Caco-2 (cell line): ENCODE data around the gene PDE4D. TPM values are rescaled to one million over a fixed set of nuclear protein-coding genes. Genes with fewer than 3 reads are reported as not detected.

Experiments
- BruUV-seq: library from RNA; stranded (reverse); fragments of 400-500 nt; replicated peaks from 2 replicates; lab custom pipeline; 2021; lab: Mats Ljungman, UMichigan
- CTCF ChIA-PET: fragments of 300-600 bp; sonication (Branson Sonifier 250); formaldehyde crosslinking; loops from one replicate; lab custom pipeline; 2022; ENCODE audit warnings: antibody characterized with exemption; lab: Charles Lee
- POLR2A ChIA-PET: fragments of 300-600 bp; sonication (Branson Sonifier 250); formaldehyde crosslinking; loops from one replicate; lab custom pipeline; 2022; ENCODE audit warnings: antibody characterized with exemption; lab: Charles Lee
- DNase-seq, 2 experiments: peaks; one replicate each; pipeline versions ENCODE4 v3.0.0 to v3.0.0-alpha.2; 2020 to 2022
- H3K27me3 ChIP-seq: replicated peaks from 2 replicates; pipeline ENCODE4 v1.6.0; 2011; ENCODE audit warnings: low read length; ENCODE audit not compliant: control insufficient read depth, insufficient read depth
- H3K36me3 ChIP-seq: 2 replicates; pipeline ENCODE4 v1.5.1; 2011; ENCODE audit warnings: low read length; ENCODE audit not compliant: control insufficient read depth, insufficient read depth
- H3K4me1 ChIP-seq: fragments of 250-450 bp; sonication (Bioruptor Pico); 2 replicates; pipeline ENCODE4 v1.5.1; 2020; ENCODE audit warnings: mild to moderate bottlenecking
- H3K4me3 ChIP-seq: 2 replicates; pipeline ENCODE4 v1.5.1; 2011; ENCODE audit warnings: low read depth, mild to moderate bottlenecking, control low read depth, low read length
- H3K9me3 ChIP-seq: fragments of 250-450 bp; sonication (Bioruptor Pico); 2 replicates; pipeline ENCODE4 v1.5.1; 2020; ENCODE audit warnings: mild to moderate bottlenecking, moderate library complexity
- H3K27ac Mint-ChIP-seq: one replicate; pipeline ENCODE4 v1.8.0; 2022; ENCODE audit warnings: mixed read lengths; ENCODE audit not compliant: unreplicated experiment
- H3K27me3 Mint-ChIP-seq: one replicate; pipeline ENCODE4 v1.8.0; 2022; ENCODE audit warnings: mixed read lengths; ENCODE audit not compliant: insufficient read depth, unreplicated experiment
- H3K36me3 Mint-ChIP-seq: one replicate; pipeline ENCODE4 v1.8.0; 2022; ENCODE audit warnings: mild to moderate bottlenecking, mixed read lengths; ENCODE audit not compliant: insufficient read depth, unreplicated experiment
- H3K4me1 Mint-ChIP-seq: one replicate; pipeline ENCODE4 v1.8.0; 2022; ENCODE audit warnings: low read depth, mixed read lengths; ENCODE audit not compliant: unreplicated experiment
- H3K4me3 Mint-ChIP-seq: one replicate; pipeline ENCODE4 v1.8.0; 2022; ENCODE audit warnings: mild to moderate bottlenecking, moderate library complexity, mixed read lengths; ENCODE audit not compliant: unreplicated experiment
- H3K9me3 Mint-ChIP-seq: one replicate; pipeline ENCODE4 v1.8.0; 2022; ENCODE audit warnings: mixed read lengths; ENCODE audit not compliant: unreplicated experiment
- CTCF ChIP-seq, 2 experiments: fragments of 200-600 bp in 1 of 2; IDR thresholded peaks; 1 replicate in 1 of 2; 2 replicates in 1 of 2; pipeline versions ENCODE4 v1.5.1 to v1.8.0; 2011 to 2022; ENCODE audit warnings: antibody characterized with exemption in 1 of 2, control low read depth in 1 of 2, inconsistent platforms in 1 of 2, low read depth in 1 of 2, low read length in 1 of 2, mild to moderate bottlenecking in 1 of 2, moderate library complexity in 1 of 2; ENCODE audit not compliant: insufficient read depth in 1 of 2, severe bottlenecking in 1 of 2, unreplicated experiment in 1 of 2
- intact Hi-C: fragments of 100-400 bp; cut with micrococcal nuclease; formaldehyde crosslinking; loops from one replicate; pipeline ENCODE4 v1.10.0; 2022; ENCODE audit not compliant: unreplicated experiment
- total RNA-seq: library from RNA; stranded (reverse); gene quantifications from 2 replicates; pipeline ENCODE4 v1.2.3, GENCODE V29; 2022

The PDE4D gene
- total RNA-seq, 1 experiment from 2014 or later, result 89.8 TPM

DNA sequence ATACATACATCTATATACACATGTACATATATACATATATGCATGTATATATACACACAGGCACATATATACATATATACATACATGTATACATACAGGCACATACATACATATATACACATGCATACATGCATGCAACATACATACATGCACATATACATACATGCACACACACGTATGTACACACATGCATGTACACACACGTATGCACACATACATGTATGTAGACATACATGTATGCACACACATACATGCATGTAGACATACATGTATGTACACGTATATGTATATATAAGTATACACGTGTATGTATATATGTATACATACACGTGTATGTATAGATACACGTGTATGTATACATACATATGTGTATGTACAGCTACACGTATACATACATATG, 693.7 kb downstream of the PDE4D start:
- H3K4me1 ChIP-seq, result no peaks in the 10 kb centered on the region
- POLR2A ChIA-PET, result no interaction called here
- DNase-seq, result no peak
- no peaks in the 10 kb centered on the region for H3K36me3 ChIP-seq
- H3K9me3 Mint-ChIP-seq, result no peaks in the 10 kb centered on the region
- no peak overlapping the region for H3K4me3 ChIP-seq
- CTCF ChIA-PET, result no interaction called here
- H3K4me1 Mint-ChIP-seq, result no peaks in the 10 kb centered on the region
- H3K27me3 Mint-ChIP-seq, result no peaks in the 10 kb centered on the region
- TF ChIP-seq CTCF (IDR thresholded peaks at IDR 0.05; ENCODE audit: insufficient read depth in 1 of 2, low read depth in 1 of 2, low read length in 1 of 2, severe bottlenecking in 1 of 2, unreplicated experiment in 1 of 2), result no peak
- no peaks in the 10 kb centered on the region for H3K27me3 ChIP-seq
- BruUV-seq, result no TSS peak
- intact Hi-C loops, result no loop called here
- no peak overlapping the region for H3K4me3 Mint-ChIP-seq
- H3K36me3 Mint-ChIP-seq, result no peaks in the 10 kb centered on the region
- no peaks in the 10 kb centered on the region for H3K9me3 ChIP-seq
- no peak overlapping the region for H3K27ac Mint-ChIP-seq

GRCh38 chr5:59198832-59199231, 694.7 kb downstream of the PDE4D start:
- Histone ChIP-seq H3K27me3 (no peaks in the 10 kb centered on the region), H3K9me3 (no peaks in the 10 kb centered on the region), H3K4me1 (no peaks in the 10 kb centered on the region), H3K4me3 (no peak overlapping the region), H3K36me3 (no peaks in the 10 kb centered on the region)
- H3K4me3 Mint-ChIP-seq, result no peak overlapping the region
- ChIA-PET POLR2A (no interaction called here), CTCF (no interaction called here)
- DNase-seq, result no peak
- TF ChIP-seq CTCF (IDR thresholded peaks at IDR 0.05; ENCODE audit: insufficient read depth in 1 of 2, low read depth in 1 of 2, low read length in 1 of 2, severe bottlenecking in 1 of 2, unreplicated experiment in 1 of 2), result no peak
- no peaks in the 10 kb centered on the region for H3K36me3 Mint-ChIP-seq
- intact Hi-C loops, result no loop called here
- H3K9me3 Mint-ChIP-seq, result no peaks in the 10 kb centered on the region
- no peaks in the 10 kb centered on the region for H3K27me3 Mint-ChIP-seq
- no peak overlapping the region for H3K27ac Mint-ChIP-seq
- BruUV-seq, result no TSS peak
- no peaks in the 10 kb centered on the region for H3K4me1 Mint-ChIP-seq

GRCh38 chr5:59198365-59198764, 695.2 kb downstream of the PDE4D start:
- H3K27me3 ChIP-seq, result no peaks in the 10 kb centered on the region
- ChIA-PET CTCF (no interaction called here), POLR2A (no interaction called here)
- no peak for TF ChIP-seq CTCF (IDR thresholded peaks at IDR 0.05; ENCODE audit: insufficient read depth in 1 of 2, low read depth in 1 of 2, low read length in 1 of 2, severe bottlenecking in 1 of 2, unreplicated experiment in 1 of 2)
- H3K4me3 Mint-ChIP-seq, result no peak overlapping the region
- no peaks in the 10 kb centered on the region for H3K36me3 Mint-ChIP-seq
- no peak overlapping the region for H3K27ac Mint-ChIP-seq
- no peaks in the 10 kb centered on the region for H3K4me1 Mint-ChIP-seq
- H3K4me3 ChIP-seq, result no peak overlapping the region
- BruUV-seq, result no TSS peak
- no peaks in the 10 kb centered on the region for H3K4me1 ChIP-seq
- no peaks in the 10 kb centered on the region for H3K9me3 ChIP-seq
- intact Hi-C loops, result no loop called here
- no peak for DNase-seq
- H3K36me3 ChIP-seq, result no peaks in the 10 kb centered on the region
- no peaks in the 10 kb centered on the region for H3K27me3 Mint-ChIP-seq
- H3K9me3 Mint-ChIP-seq, result no peaks in the 10 kb centered on the region
